Diencephalon (tissue), 1 donor: ENCODE measurements around the gene CCDC184. TPM values are rescaled to one million over a fixed set of nuclear protein-coding genes. Genes with fewer than 3 reads are reported as not detected.

Experiments
- total RNA-seq: library from RNA; depleted of rRNA; stranded (reverse); fragments of >200 nt; gene quantifications from one replicate; pipeline ENCODE4 v1.2.3, GENCODE V29; 2014

Gene CCDC184
- total RNA-seq = 30.9 TPM

GRCh38 chr12:48183091-48183875, at the start of gene CCDC184:
Gene CCDC184 (plus strand): TSS chr12:48183644. CDS start chr12:48184123, 479 bp downstream.

GRCh38 chr12:48157018-48157888, 26.2 kb upstream of the CCDC184 start, which contains the start of gene ASB8:
Gene ASB8 (minus strand): TSS chr12:48157515. CDS start chr12:48153496, 4,019 bp downstream.

GRCh38 chr12:48203192-48203591, 19.7 kb downstream of the CCDC184 start, which contains the start of gene OR10AD1:
Gene OR10AD1 (minus strand): TSS chr12:48203292. CDS start chr12:48203292, 0 bp downstream.

Other genes with a start within 250 kb of the CCDC184 start
- 92.5 TPM for gene TMEM106C, start 220.0 kb upstream of the CCDC184 start, total RNA-seq
- 2.5 TPM for gene COL2A1, start 179.2 kb upstream of the CCDC184 start, total RNA-seq
- gene SENP1, start 77.6 kb upstream of the CCDC184 start, total RNA-seq = 28.6 TPM
- 114 TPM for gene PFKM, start 64.3 kb upstream of the CCDC184 start, total RNA-seq
- 37.1 TPM for gene ASB8, start 26.1 kb upstream of the CCDC184 start, total RNA-seq
- not detected for gene OR10AD1, start 19.6 kb downstream of the CCDC184 start, total RNA-seq
- 42.4 TPM for gene ZNF641, start 167.3 kb downstream of the CCDC184 start, total RNA-seq